Right kidney (tissue), 1 donor: ENCODE data around the gene RPL11.
A peak's percentile ranks its signal among the peaks of the same experiment; 100 is the strongest.
"Not testable (repeated sequence)": the region's sequence is repeated elsewhere in the genome, so short reads cannot be mapped to it uniquely, and the experiment has no call there.

Experiments
- DNase-seq: peaks from one replicate; pipeline ENCODE4 v3.0.0-alpha.2; 2016

The RPL11 gene

DNA sequence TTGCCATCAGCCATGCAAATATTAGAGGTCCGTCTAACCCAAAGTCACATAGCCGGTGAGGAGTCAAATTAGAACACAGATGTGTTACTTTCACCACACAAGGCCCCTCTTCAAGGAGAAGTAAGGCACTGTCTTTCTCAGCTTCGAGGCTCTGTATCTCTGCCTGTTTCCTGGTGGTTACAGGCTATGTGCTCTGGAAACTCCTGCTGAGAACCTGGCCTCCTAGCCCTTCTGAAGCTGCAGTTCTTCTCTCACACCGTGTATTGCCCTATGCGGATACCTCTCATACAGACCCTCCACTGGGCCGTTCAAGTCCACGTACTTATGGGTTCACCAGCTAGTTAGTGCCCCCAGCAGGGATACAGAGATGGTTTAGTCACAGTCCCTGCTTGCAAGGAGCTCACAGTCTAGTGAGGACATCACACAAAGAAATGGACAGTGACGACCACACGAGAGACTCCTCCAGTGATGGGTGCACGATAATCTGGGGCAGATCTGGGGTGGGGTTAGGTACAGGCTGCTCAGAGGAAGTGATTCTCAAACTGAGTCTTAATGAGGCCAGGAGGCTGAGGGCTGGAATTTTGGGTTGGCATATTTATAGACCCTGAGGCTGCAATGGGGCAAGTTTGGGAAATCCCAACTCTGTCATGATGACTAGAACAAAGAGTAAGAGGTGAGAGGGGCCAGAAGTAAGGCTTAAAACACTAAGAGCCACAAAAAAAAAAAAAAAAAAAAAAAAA lies 28.8 kb downstream of the RPL11 start:
- no peak for DNase-seq

DNA sequence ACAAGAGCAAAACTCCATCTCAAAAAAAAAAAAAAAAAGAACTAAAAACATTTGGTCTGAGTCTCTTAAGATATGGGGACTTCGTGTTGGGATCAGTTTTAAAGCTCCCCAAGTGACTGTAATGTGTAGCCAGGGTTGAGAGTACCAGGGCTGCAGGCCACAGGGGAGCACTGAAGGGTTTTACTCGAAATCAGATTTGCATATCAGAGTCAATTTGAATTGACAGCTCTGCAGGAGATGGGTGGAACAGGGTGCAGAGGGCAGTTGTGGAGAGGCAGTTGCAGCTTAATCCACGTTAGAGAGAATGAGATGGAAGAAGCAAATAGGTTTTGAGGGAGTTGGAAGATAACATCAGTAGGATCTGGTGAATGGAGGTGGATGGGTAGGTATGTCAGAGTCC lies 31.0 kb downstream of the RPL11 start:
- no peak for DNase-seq

DNA sequence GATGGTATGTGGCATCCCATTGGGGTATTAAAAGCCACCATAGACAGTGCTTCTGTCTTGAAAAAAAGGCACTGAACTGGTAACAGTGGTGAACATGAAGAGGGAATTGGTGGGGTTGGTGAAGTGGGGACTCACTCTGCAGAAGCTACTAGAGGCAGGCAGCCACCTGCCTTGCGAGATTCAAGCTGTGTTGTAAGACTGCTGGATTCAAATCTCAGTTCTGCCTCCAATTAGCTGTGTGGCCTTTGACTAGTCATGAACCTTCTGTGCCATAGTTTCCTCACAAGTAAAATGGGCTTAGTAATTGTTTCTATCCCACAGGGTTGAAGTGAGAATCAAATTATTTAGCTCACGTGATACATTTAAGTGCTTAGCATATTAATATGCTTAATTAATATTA lies 35.1 kb downstream of the RPL11 start:
- DNase-seq: no peak

DNA sequence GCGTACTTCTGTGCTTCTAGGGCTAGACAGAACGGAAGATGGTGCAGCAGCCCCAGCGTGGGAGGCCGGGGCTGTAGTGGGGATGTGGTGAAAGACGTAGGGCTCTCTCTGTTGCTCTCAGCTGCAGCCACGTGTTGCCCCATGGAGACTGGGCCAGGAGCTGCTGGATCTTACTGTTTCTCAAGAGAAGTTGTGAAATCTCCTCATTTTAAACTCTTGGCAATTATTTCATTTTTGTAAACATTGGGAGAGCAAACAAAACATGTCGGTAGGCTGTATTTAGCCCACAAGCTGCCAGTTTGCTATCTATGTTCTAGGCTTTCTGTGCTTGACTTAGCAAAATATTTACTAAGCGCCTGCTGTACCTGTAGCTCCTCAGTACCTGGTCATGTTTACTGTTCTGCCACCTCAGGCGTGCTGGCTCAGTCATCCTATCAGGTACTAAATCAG lies 35.8 kb downstream of the RPL11 start:
- no peak for DNase-seq

DNA sequence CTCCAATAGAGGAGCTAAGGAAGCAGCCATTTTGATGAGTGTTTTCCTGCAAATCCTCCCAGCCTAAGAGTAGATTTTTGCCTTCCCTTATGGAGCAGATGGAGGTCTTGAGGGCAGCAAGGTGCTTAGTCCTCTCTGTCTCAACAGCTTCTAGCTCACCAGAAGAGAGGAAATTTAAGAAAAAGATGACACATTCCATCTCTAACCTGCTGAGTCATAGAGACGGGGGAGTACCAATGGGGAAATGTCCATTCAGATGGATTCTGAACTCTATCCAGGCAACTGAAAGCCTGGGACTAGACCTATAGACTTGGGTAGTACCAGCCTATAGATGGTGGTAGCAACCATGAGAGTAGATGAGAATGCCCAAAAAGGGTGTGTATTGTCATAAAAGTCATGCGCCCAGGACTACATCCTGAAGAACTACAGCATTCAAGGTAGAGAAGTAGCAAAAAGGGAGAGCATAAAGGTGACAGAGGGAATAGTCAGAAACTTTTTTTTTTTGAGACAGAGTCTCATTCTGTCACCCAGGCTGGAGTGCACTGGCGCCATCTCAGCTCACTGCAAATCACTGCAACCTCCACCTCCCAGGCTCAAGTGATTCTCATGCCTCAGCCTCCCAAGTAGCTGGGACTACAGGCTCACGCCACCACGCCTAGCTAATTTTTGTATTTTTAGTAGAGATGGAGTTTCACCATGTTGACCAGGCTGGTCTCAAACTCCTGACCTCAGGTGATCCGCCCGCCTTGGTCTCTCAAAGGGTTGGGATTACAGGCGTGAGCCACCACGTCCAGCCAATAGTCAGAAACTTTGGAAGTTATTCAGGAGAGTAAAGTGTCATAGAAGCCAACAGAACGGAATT lies 41.0 kb downstream of the RPL11 start:
- no peak for DNase-seq

DNA sequence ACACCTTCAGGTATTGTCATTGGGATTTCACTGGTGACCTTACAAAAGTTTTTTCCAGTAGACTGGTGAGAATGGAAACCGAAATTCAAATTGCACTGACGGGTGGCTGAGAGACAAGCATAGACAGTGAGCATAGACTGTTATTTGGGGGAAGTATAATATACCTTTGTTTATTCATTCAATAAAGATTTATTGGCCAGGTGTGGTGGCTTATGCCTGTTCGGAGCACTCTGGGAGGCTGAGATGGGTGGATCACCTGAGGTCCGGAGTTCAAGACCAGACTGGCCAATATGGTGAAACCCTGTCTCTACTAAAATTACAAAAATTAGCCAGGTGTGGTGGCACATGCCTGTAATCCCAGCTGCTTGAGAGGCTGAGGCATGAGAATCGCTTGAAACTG lies 41.7 kb downstream of the RPL11 start:
- DNase-seq: not testable (repeated sequence)

DNA sequence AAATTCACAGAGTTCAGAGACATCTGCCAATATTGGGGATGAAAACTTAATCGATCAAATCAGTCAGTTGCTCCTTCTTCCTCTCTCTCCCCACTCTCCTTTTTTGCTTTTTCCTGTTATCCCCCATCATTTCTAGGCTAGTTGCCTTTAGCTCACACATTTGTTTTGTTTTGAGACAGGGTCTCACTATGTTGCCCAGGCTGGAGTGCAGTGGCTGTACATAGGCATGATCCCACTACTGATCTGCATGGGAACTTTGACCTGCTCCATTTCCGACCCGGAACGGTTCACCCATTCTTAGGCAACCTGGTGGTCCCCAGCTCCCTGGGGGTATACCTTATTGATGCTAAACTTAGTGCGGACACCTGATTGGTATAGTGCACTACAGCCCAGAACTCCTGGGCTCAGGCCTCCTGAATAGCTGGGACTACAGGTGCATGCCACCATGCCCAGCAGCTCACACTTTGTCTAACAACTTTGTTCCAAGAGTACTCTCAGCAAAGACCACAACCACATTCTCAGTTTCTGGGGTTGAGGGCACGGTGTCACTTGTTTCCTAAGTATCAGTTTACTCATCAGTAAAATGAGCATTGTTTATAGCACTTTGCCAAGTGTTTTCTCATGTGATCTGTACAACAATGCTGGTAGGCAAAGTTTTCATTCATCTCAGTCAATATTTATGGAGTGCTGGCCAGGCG lies 45.0 kb downstream of the RPL11 start:
- DNase-seq: no peak

DNA sequence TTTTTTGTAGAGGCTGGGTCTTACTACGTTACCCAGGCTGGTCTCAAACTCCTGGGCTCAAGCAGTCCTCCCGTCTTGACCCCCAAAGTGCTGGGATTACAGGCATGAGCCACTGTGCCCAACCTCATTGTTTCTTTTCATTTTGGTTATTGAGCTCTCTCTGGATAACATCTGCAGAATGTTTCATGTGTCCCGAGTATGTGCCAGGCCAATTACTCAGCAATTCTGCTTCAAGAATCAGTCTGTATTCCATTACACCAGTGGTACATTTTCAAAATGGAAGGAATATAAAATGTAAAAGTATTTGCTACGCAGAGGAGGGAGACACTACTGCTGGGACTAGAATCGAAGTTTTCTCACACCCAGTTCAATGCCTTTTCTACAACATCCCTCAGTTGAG lies 50.0 kb downstream of the RPL11 start:
- no peak for DNase-seq

DNA sequence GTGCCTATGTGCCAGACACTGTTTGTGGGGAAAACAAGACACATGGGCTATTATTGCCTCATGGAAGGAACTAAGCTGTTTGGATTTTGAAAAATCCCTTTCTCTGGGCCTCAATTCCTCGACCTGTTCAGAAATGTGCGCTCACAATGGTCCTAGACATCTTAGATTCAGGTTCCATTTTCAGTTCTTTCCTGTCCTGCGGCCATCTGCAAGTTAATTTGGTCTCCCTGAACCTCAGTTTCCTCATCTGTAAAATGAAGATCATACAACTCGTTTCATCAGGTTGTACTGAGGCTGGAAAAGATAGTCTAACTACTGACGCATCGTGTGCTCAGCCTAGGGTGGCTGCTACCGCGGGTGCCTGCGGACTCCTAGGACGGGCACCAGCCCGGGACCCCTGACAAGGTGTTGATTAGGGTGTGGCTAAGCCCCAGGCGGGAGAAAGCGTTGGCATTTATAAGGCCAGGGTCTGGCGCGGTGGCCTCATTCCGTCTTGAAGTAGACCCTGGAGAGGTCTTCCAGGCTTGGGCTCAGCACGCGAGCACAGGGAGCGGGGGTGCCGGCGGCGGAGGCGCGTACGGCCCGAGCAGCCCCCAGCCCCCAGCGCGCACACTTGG lies 51.2 kb downstream of the RPL11 start:
- DNase-seq: peak; percentile 79

DNA sequence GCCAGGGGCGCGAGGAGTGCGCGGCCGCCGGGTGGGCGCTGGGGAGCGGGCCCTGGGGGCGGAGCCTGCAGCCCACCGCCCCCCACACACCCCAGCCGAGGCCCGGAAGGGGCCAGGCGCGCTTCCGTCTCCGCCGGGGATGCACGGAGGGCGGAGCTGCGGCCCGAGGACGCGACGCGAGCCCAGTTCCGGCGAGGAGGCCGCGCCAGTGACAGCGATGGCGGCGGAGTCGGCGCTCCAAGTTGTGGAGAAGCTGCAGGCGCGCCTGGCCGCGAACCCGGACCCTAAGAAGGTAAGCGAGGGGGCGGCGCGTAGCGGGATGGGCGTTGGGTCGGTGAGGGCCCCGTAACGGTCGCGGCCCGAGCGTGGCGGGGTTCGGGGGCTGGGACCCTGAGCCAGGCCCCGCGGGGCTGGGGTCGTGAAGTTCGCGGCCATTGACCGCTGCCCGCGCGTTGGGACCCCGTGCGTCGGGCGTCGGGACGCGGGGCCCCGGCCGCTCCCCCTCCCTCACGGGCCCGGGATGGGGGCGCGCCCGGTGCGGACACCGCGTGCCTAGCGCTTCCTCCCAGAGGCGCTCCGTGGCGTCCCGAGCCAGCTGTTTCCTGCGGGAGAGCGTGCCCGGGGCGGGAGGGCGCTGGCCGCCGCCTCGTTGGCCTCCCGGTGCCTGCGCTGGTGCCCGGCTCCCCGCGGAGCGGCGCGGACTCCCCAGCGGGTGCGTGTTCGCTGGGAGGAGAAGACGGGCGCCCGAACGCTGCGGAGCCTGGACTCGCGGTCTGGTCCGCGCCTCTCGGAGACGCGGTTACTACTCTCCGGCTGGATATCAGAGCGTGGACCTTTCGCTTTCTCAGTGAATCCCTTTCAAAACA lies 51.9 kb downstream of the RPL11 start, which contains the start of gene ELOA:
Gene ELOA, plus strand, starts transcription at position 185 of the 866 bp plus-strand sequence. Its CDS starts 33 bp downstream, at position 218.
- peak; percentile 85 for DNase-seq

DNA sequence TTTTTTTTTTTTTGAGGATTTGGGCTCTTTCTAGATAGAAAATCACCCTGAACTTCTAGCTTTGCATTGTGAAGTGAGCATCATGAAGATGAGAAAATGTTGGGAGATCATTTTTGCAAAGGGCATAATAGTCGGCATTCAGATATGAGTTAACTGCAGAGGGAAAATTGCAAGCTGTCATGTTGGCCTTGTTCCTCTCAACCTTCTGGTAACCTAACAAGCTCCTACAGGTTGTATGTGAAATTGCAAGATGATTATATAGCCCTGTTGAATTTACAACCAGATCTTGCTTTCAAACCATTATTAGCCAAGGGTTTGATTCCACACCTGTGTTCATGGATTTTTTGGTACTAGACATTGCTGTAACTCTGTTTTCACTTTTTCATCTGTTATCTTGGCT lies 53.9 kb downstream of the RPL11 start:
- no peak for DNase-seq
